ENCODE measurements around the gene FGF1. TPM values are rescaled to one million over a fixed set of nuclear protein-coding genes. Genes with fewer than 3 reads are reported as not detected.

The FGF1 gene
- total RNA-seq, 1 donor from 2014 or later = 0.08 TPM

- H3K4me1 Mint-ChIP-seq (ENCODE audit: low read depth) = no peaks in the 10 kb centered on the region
- H3K27ac Mint-ChIP-seq = no peak overlapping the region
- no peaks in the 10 kb centered on the region for H3K36me3 Mint-ChIP-seq (ENCODE audit: low read depth)
- no peak for DNase-seq (ENCODE audit: low spot score)
- peaks cover 12% of the 10 kb centered on the region for H3K27me3 Mint-ChIP-seq (ENCODE audit: insufficient read depth)
- no peaks in the 10 kb centered on the region for H3K9me3 Mint-ChIP-seq
- H3K4me3 Mint-ChIP-seq = no peak overlapping the region
- intact Hi-C loops (cut with micrococcal nuclease) = no loop called here
Measured at GRCh38 chr5:142689081-142689480, 3.2 kb upstream of the FGF1 start.

GRCh38 chr5:142688281-142688989 is 2.5 kb upstream of the FGF1 start:
- H3K27me3 Mint-ChIP-seq (ENCODE audit: insufficient read depth) = peaks cover 12% of the 10 kb centered on the region
- no peaks in the 10 kb centered on the region for H3K36me3 Mint-ChIP-seq (ENCODE audit: low read depth)
- intact Hi-C loops (cut with micrococcal nuclease) = no loop called here
- H3K27ac Mint-ChIP-seq = no peak overlapping the region
- no peaks in the 10 kb centered on the region for H3K9me3 Mint-ChIP-seq
- no peaks in the 10 kb centered on the region for H3K4me1 Mint-ChIP-seq (ENCODE audit: low read depth)
- DNase-seq (ENCODE audit: low spot score) = no peak
- no peak overlapping the region for H3K4me3 Mint-ChIP-seq

DNA sequence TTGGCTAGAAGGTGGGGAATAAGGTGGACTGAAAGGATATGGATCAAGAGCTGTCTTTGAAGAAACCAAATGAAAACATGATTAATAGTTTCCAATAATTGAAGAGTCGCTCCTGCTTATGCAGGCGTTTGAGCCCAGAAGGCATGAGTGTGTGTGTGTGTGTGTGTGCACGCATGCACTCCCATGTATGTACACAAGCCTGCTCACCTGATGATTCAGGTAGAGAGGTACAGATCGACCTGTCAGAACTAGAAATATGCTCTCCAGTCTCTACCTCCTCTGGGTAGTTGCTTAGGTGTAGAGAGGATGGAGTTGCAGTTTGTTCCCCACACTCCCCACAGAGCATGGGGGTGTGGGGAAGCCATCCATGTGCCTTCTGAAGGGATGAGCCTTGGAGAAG is 1.1 kb upstream of the FGF1 start:
- no peak overlapping the region for H3K4me3 Mint-ChIP-seq
- no peak overlapping the region for H3K27ac Mint-ChIP-seq
- peaks cover 12% of the 10 kb centered on the region for H3K27me3 Mint-ChIP-seq (ENCODE audit: insufficient read depth)
- no peaks in the 10 kb centered on the region for H3K4me1 Mint-ChIP-seq (ENCODE audit: low read depth)
- DNase-seq (ENCODE audit: low spot score) = no peak
- no peaks in the 10 kb centered on the region for H3K9me3 Mint-ChIP-seq
- intact Hi-C loops (cut with micrococcal nuclease) = no loop called here
- H3K36me3 Mint-ChIP-seq (ENCODE audit: low read depth) = no peaks in the 10 kb centered on the region

GRCh38 chr5:142686210-142686734 is 382 bp upstream of the FGF1 start:
- no peaks in the 10 kb centered on the region for H3K9me3 Mint-ChIP-seq
- no peaks in the 10 kb centered on the region for H3K36me3 Mint-ChIP-seq (ENCODE audit: low read depth)
- peaks cover 12% of the 10 kb centered on the region for H3K27me3 Mint-ChIP-seq (ENCODE audit: insufficient read depth)
- no peak overlapping the region for H3K4me3 Mint-ChIP-seq
- no peak for DNase-seq (ENCODE audit: low spot score)
- H3K4me1 Mint-ChIP-seq (ENCODE audit: low read depth) = no peaks in the 10 kb centered on the region
- H3K27ac Mint-ChIP-seq = no peak overlapping the region
- intact Hi-C loops (cut with micrococcal nuclease) = no loop called here

- Mint-ChIP-seq H3K27me3 (ENCODE audit: insufficient read depth) (peaks cover 10% of the 10 kb centered on the region), H3K4me3 (no peak overlapping the region), H3K4me1 (ENCODE audit: low read depth) (no peaks in the 10 kb centered on the region), H3K9me3 (no peaks in the 10 kb centered on the region), H3K27ac (no peak overlapping the region), H3K36me3 (ENCODE audit: low read depth) (no peaks in the 10 kb centered on the region)
- no peak for DNase-seq (ENCODE audit: low spot score)
- intact Hi-C loops (cut with micrococcal nuclease) = no loop called here
Measured at GRCh38 chr5:142684508-142685041, 1.3 kb downstream of the FGF1 start.

- intact Hi-C loops (cut with micrococcal nuclease) = no loop called here
- Mint-ChIP-seq H3K36me3 (ENCODE audit: low read depth) (no peaks in the 10 kb centered on the region), H3K4me3 (no peak overlapping the region), H3K27ac (no peak overlapping the region), H3K4me1 (ENCODE audit: low read depth) (no peaks in the 10 kb centered on the region), H3K27me3 (ENCODE audit: insufficient read depth) (peaks cover 10% of the 10 kb centered on the region), H3K9me3 (no peaks in the 10 kb centered on the region)
- no peak for DNase-seq (ENCODE audit: low spot score)
Measured at GRCh38 chr5:142683881-142684505, 1.9 kb downstream of the FGF1 start.

DNA sequence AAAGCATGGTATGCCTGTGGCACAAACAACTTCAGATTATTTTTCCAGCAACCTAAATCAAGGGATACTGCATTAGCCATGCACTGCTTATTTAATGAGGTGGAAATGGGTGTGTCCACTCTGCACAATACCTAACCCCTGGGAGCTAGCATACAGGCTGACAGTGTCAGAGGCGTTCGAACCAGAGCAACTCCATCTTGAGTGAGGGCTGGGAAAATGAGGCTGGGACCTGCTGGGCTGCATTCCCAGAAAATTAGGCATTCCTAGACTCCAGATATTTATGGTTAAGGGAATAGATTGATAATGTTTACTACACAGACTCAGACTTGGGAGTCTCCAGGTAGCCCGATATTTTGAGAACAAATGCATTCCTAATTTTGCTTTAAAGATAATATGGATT is 2.8 kb downstream of the FGF1 start:
- H3K27ac Mint-ChIP-seq = no peak overlapping the region
- H3K9me3 Mint-ChIP-seq = no peaks in the 10 kb centered on the region
- H3K4me1 Mint-ChIP-seq (ENCODE audit: low read depth) = no peaks in the 10 kb centered on the region
- no peak overlapping the region for H3K4me3 Mint-ChIP-seq
- intact Hi-C loops (cut with micrococcal nuclease) = no loop called here
- no peaks in the 10 kb centered on the region for H3K36me3 Mint-ChIP-seq (ENCODE audit: low read depth)
- H3K27me3 Mint-ChIP-seq (ENCODE audit: insufficient read depth) = peaks cover 6% of the 10 kb centered on the region
- DNase-seq (ENCODE audit: low spot score) = no peak

DNA sequence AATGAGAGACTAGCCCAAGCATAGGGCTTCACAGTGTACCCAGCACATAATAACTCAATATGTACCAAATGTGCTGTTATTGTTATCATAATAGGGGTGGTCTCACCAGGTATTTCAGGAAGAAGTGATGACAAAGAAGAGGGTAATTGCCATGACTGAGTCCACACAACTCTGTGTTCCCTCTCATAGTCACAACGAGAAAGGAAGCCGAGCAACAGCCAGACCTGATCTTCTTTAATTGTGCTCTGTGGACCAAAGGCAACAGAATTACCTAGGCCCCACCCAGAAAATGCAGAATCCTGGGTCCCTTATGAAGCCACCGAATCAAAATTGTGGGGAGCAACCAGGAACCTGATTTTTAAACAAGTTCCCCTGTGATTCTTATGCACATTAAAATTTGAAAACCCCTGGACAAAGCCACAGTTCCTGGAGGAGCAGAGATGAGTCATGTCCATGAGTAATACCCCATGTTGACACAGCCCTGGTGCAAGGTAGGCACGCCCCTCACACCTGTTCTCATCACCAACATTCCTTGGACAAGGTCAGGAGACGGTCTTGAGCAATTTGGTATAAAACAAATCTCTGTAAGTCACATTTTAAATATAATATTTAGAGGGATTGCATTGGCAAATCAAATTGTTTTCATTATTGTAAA is 5.2 kb downstream of the FGF1 start:
- Mint-ChIP-seq H3K27me3 (ENCODE audit: insufficient read depth) (no peaks in the 10 kb centered on the region), H3K27ac (no peak overlapping the region), H3K36me3 (ENCODE audit: low read depth) (no peaks in the 10 kb centered on the region), H3K9me3 (no peaks in the 10 kb centered on the region), H3K4me3 (no peak overlapping the region), H3K4me1 (ENCODE audit: low read depth) (no peaks in the 10 kb centered on the region)
- DNase-seq (ENCODE audit: low spot score) = no peak
- intact Hi-C loops (cut with micrococcal nuclease) = no loop called here

- intact Hi-C loops (cut with micrococcal nuclease) = no loop called here
- Mint-ChIP-seq H3K4me3 (no peak overlapping the region), H3K4me1 (ENCODE audit: low read depth) (no peaks in the 10 kb centered on the region), H3K27ac (no peak overlapping the region), H3K36me3 (ENCODE audit: low read depth) (no peaks in the 10 kb centered on the region), H3K27me3 (ENCODE audit: insufficient read depth) (no peaks in the 10 kb centered on the region), H3K9me3 (no peaks in the 10 kb centered on the region)
- no peak for DNase-seq (ENCODE audit: low spot score)
Measured at GRCh38 chr5:142679744-142680143, 6.1 kb downstream of the FGF1 start.

DNA sequence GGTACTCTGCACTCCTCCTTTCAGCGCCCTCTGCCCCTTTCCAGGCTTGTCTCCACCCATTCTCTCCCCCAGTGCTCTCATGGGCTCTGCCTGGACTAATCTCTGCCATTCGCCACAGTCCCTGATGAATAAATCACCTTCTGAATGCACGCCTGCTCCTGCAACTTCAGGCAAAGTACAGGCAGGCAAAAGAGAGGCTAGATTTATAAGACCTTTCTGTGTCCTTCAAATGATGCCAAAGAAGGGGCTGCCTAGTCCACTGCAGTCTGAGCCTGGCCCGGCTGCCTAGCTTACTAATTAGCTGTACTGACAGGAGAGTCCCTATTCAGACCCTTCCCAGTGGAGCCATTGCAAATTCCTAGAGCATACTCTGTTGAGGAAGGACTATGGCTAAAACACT is 7.4 kb downstream of the FGF1 start:
- Mint-ChIP-seq H3K4me3 (no peak overlapping the region), H3K4me1 (ENCODE audit: low read depth) (no peaks in the 10 kb centered on the region), H3K36me3 (ENCODE audit: low read depth) (no peaks in the 10 kb centered on the region), H3K27ac (no peak overlapping the region), H3K27me3 (ENCODE audit: insufficient read depth) (no peaks in the 10 kb centered on the region), H3K9me3 (no peaks in the 10 kb centered on the region)
- intact Hi-C loops (cut with micrococcal nuclease) = no loop called here
- DNase-seq (ENCODE audit: low spot score) = no peak

DNA sequence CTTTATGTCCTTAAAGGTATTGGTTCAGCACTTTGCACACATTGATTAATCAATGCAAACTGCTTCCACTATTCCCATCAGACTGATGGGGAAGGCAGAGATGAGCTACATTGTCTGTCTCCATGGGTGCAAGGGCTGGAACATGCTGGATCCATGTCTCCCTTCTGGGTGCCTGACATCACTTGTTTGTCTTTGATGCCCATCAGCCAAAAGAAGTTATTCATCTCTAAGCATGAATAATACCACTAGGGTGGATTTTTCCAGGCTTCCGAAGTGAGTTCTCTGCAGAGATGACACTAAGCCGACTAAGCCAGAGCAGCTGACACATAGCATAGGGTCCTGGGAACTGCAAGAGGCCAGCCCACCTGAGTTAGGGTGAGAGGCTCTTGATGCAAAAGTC is 8.7 kb downstream of the FGF1 start:
- no peak overlapping the region for H3K27ac Mint-ChIP-seq
- no peak overlapping the region for H3K4me3 Mint-ChIP-seq
- no peaks in the 10 kb centered on the region for H3K4me1 Mint-ChIP-seq (ENCODE audit: low read depth)
- no peaks in the 10 kb centered on the region for H3K9me3 Mint-ChIP-seq
- no peaks in the 10 kb centered on the region for H3K36me3 Mint-ChIP-seq (ENCODE audit: low read depth)
- intact Hi-C loops (cut with micrococcal nuclease) = no loop called here
- H3K27me3 Mint-ChIP-seq (ENCODE audit: insufficient read depth) = no peaks in the 10 kb centered on the region
- no peak for DNase-seq (ENCODE audit: low spot score)

DNA sequence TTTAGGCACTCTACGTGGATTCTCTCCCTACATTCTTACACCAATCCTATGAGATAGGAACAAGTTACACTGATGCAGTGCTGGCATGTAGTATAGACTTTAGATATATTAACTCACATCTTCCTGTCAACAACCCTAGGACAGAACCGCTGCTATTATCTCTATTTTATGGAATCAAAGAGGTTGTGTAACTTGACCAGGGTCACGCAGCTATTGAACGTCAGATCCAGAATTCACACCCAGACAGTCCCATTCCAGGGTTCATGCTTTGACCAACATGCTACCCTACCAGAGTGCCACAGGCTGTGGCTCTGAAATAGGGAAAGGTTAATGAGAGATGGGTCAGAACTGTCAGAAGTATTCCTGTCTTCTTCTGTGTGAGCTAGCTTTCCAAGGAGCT is 9.6 kb downstream of the FGF1 start:
- no peak for DNase-seq (ENCODE audit: low spot score)
- no peak overlapping the region for H3K4me3 Mint-ChIP-seq
- H3K27me3 Mint-ChIP-seq (ENCODE audit: insufficient read depth) = no peaks in the 10 kb centered on the region
- H3K4me1 Mint-ChIP-seq (ENCODE audit: low read depth) = no peaks in the 10 kb centered on the region
- intact Hi-C loops (cut with micrococcal nuclease) = no loop called here
- no peaks in the 10 kb centered on the region for H3K36me3 Mint-ChIP-seq (ENCODE audit: low read depth)
- no peaks in the 10 kb centered on the region for H3K9me3 Mint-ChIP-seq
- no peak overlapping the region for H3K27ac Mint-ChIP-seq

Measured in activated T-helper 1 cell treated with anti-CD3 and anti-CD28 coated beads, Interleukin-12 subunit alpha, Interleukin-12 subunit beta, Interleukin-2, Interleukin-4 antibody, amounts not matched to agents 30 ng/mL and 10 ng/mL and 1 ng/mL, durations not matched to agents 14 hours and 24 hours and 36 hours (primary cell).